Measurements from ENCODE around the gene ZNRF1. TPM values are rescaled to one million over a fixed set of nuclear protein-coding genes. Genes with fewer than 3 reads are reported as not detected.

ZNRF1 gene
- total RNA-seq, 1 donor from 2014 or later = 53.7 TPM

DNA sequence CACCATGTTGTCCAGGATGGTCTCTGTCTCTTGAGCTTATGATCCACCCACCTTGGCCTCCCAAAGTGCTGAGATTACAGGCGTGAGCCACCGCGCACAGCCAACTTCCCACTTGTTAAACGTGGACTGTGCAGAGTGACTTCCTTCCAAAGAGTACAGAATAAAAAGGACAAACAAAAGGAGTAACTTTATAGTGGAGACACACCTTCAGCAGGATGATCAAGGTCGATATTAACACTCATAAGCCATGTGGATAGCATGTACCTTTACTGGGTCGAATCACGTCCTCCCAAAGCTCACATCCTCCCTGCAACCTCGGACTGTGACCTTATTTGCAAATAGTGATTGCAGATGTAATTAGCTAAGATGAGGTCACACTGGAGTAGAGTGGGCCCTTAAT is 139.4 kb downstream of the ZNRF1 start:
- no peaks in the 10 kb centered on the region for H3K27me3 ChIP-seq
- no peaks in the 10 kb centered on the region for H3K4me1 ChIP-seq
- intact Hi-C loops (cut with DNase I) = no loop called here
- DNase-seq (ENCODE audit: low spot score in 2 of 2) = no peak
- H3K9me3 ChIP-seq = no peaks in the 10 kb centered on the region
- TF ChIP-seq, protein P1, sequence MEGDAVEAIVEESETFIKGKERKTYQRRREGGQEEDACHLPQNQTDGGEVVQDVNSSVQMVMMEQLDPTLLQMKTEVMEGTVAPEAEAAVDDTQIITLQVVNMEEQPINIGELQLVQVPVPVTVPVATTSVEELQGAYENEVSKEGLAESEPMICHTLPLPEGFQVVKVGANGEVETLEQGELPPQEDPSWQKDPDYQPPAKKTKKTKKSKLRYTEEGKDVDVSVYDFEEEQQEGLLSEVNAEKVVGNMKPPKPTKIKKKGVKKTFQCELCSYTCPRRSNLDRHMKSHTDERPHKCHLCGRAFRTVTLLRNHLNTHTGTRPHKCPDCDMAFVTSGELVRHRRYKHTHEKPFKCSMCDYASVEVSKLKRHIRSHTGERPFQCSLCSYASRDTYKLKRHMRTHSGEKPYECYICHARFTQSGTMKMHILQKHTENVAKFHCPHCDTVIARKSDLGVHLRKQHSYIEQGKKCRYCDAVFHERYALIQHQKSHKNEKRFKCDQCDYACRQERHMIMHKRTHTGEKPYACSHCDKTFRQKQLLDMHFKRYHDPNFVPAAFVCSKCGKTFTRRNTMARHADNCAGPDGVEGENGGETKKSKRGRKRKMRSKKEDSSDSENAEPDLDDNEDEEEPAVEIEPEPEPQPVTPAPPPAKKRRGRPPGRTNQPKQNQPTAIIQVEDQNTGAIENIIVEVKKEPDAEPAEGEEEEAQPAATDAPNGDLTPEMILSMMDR (IDR thresholded peaks at IDR 0.05) = no peak
- no peak overlapping the region for H3K27ac ChIP-seq
- no peak overlapping the region for H3K4me3 ChIP-seq
- no peaks in the 10 kb centered on the region for H3K36me3 ChIP-seq

DNA sequence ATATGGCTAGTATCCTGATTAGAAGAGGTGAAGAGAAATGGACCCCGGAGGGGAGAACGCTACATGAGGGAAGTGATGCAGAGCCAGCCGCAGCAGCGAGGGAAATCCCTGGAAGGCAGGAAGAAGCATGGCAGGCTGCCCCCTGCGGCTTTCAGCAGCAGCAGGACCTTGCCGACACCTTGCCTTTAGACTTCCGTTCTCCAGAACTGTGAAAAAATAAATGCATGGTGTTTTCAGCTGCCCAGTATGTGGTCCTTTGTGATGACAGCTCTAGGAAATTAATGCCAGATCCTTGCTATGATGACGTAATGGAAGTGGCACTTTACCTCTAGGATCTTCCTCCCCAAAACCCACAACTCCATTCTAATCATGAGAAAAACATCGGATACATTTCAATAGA is 139.8 kb downstream of the ZNRF1 start:
- no peaks in the 10 kb centered on the region for H3K9me3 ChIP-seq
- H3K4me3 ChIP-seq = no peak overlapping the region
- no peak for DNase-seq (ENCODE audit: low spot score in 2 of 2)
- H3K27ac ChIP-seq = no peak overlapping the region
- no peaks in the 10 kb centered on the region for H3K27me3 ChIP-seq
- TF ChIP-seq, protein P1 (IDR thresholded peaks at IDR 0.05) = no peak
- H3K36me3 ChIP-seq = no peaks in the 10 kb centered on the region
- intact Hi-C loops (cut with DNase I) = no loop called here
- no peaks in the 10 kb centered on the region for H3K4me1 ChIP-seq

DNA sequence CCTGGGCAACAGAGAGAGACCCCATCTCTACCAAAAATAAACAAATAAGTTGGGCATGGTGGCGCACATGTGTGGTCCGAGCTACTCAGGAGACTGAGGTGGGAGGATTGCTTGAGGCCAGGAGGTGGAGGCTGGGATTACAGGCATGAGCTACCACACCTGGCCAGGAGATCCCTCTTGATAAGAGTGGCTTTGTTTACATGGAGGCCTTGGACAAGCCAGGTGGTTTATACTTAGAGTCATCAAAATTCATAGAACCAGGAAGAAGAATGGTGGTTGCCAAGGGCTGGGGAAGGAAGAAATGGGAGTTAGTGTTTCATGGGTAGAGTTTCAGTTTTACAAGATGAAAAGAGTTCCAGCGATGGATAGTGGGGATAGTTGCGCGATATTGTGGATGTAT is 140.7 kb downstream of the ZNRF1 start:
- intact Hi-C loops (cut with DNase I) = no loop called here
- TF ChIP-seq, protein P1 (IDR thresholded peaks at IDR 0.05) = no peak
- DNase-seq (ENCODE audit: low spot score in 2 of 2) = no peak
- no peaks in the 10 kb centered on the region for H3K4me1 ChIP-seq
- no peaks in the 10 kb centered on the region for H3K9me3 ChIP-seq
- no peak overlapping the region for H3K27ac ChIP-seq
- no peak overlapping the region for H3K4me3 ChIP-seq
- no peaks in the 10 kb centered on the region for H3K36me3 ChIP-seq
- no peaks in the 10 kb centered on the region for H3K27me3 ChIP-seq

DNA sequence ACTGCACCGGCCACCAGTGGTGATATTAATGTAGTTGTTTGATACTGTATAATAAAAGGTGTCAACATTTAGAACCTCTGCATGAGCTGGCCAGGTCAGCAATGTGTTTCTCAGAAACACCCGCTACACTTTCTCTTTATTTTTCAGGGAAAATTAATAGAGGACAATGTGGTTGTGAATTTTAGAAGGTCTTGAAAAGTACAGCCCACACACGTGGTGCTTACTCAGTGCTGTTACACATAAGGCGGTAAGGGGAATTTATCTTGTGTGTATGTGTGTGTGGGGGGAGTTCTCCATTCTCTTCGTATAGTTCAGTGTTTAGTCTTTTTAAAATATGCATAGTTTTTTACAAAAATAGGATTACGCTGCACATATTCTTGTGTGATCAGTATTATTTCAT is 145.1 kb downstream of the ZNRF1 start:
- Histone ChIP-seq H3K4me3 (no peak overlapping the region), H3K36me3 (no peaks in the 10 kb centered on the region), H3K27me3 (no peaks in the 10 kb centered on the region), H3K9me3 (peaks cover 0 to 3% of the 10 kb centered on the region in 2 donors), H3K4me1 (no peaks in the 10 kb centered on the region), H3K27ac (no peak overlapping the region)
- DNase-seq (ENCODE audit: low spot score in 2 of 2) = no peak
- TF ChIP-seq, protein P1 (IDR thresholded peaks at IDR 0.05) = no peak
- intact Hi-C loops (cut with DNase I) = loop anchor here (10.0 kb wide), 1 partner anchor 439 kb away; the partner anchor contains the start of gene MLKL

DNA sequence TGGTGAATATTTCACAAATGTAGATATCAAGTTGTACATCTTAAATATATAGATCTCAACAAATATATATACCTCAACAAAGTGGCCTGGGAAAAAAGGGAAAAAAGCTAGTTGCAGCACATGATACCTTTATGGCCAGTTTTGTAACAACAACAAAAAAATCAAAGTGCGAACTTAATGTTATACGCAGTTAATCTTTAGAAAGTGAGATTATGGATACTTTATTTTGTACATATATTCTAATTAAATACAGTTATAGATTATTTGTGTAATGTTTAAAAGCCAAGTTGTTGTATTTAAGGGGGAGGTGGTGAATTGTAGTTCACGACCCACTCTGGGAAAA is 149.1 kb downstream of the ZNRF1 start:
- Histone ChIP-seq H3K4me3 (peak overlapping the region; percentile 99 to 100), H3K27ac (peak overlapping the region; percentile 93 to 99), H3K4me1 (peaks cover 0 to 6% of the 10 kb centered on the region in 2 donors), H3K36me3 (peaks cover 2 to 6% of the 10 kb centered on the region in 2 donors), H3K9me3 (peaks cover 8 to 19% of the 10 kb centered on the region in 2 donors), H3K27me3 (no peaks in the 10 kb centered on the region)
- intact Hi-C loops (cut with DNase I) = loop anchor here (1.0 to 10.0 kb wide), 5 partner anchors 31 to 475 kb away; partner anchors contain the start of genes ADAT1, LDHD, MLKL and WDR59
- TF ChIP-seq, protein P1 (IDR thresholded peaks at IDR 0.05) = no peak
- no peak for DNase-seq (ENCODE audit: low spot score in 2 of 2)
